Measurements from ENCODE around the gene PSMA5. TPM values are rescaled to one million over a fixed set of nuclear protein-coding genes. Genes with fewer than 3 reads are reported as not detected.

The PSMA5 gene
- total RNA-seq, 1 donor from 2014 or later: 62.0 TPM

GRCh38 chr1:109350655-109351054 is 75.6 kb downstream of the PSMA5 start:
- Histone ChIP-seq H3K27ac (peak overlapping the region; percentile 95), H3K36me3 (no peaks in the 10 kb centered on the region), H2AFZ (replicated peaks) (no peak overlapping the region), H3F3A (ENCODE audit: low read depth) (peaks cover 35% of the 10 kb centered on the region), H4K20me1 (ENCODE audit: low read depth) (no peaks in the 10 kb centered on the region), H3K4me2 (peak overlapping the region; percentile 60), H3K79me2 (ENCODE audit: low read depth) (no peaks in the 10 kb centered on the region), H3K4me3 (peak overlapping the region; percentile 3), H3K4me1 (peaks cover 32% of the 10 kb centered on the region), H3K9me3 (ENCODE audit: low read depth) (no peaks in the 10 kb centered on the region), H3K27me3 (no peaks in the 10 kb centered on the region), H3K9ac (no peak overlapping the region)
- TF ChIP-seq CTCF (IDR thresholded peaks at IDR 0.05) (no peak), EZH2phosphoT487 (IDR thresholded peaks at IDR 0.05) (no peak), EZH2 (IDR thresholded peaks at IDR 0.05) (no peak)
- no peaks in the 10 kb centered on the region for H3K9me3 Mint-ChIP-seq
- peaks cover 8% of the 10 kb centered on the region for H3K36me3 Mint-ChIP-seq
- H3K27me3 Mint-ChIP-seq (ENCODE audit: insufficient read depth, low read depth): no peaks in the 10 kb centered on the region
- H3K27ac Mint-ChIP-seq: no peak overlapping the region
- peaks cover 2% of the 10 kb centered on the region for H3K4me1 Mint-ChIP-seq
- no peak overlapping the region for H3K4me3 Mint-ChIP-seq
- no peak for DNase-seq (ENCODE audit: low spot score)

GRCh38 chr1:109350182-109350581 is 76.1 kb downstream of the PSMA5 start:
- no peaks in the 10 kb centered on the region for H3K79me2 ChIP-seq (ENCODE audit: low read depth)
- Mint-ChIP-seq H3K4me1 (peaks cover 2% of the 10 kb centered on the region), H3K36me3 (peaks cover 11% of the 10 kb centered on the region), H3K27me3 (ENCODE audit: insufficient read depth, low read depth) (no peaks in the 10 kb centered on the region), H3K9me3 (no peaks in the 10 kb centered on the region), H3K4me3 (no peak overlapping the region), H3K27ac (no peak overlapping the region)
- TF ChIP-seq CTCF (IDR thresholded peaks at IDR 0.05): no peak
- peak overlapping the region; percentile 3 for H3K4me3 ChIP-seq
- H3K36me3 ChIP-seq: no peaks in the 10 kb centered on the region
- DNase-seq (ENCODE audit: low spot score): peak; percentile 81
- no peaks in the 10 kb centered on the region for H4K20me1 ChIP-seq (ENCODE audit: low read depth)
- H2AFZ ChIP-seq (replicated peaks): no peak overlapping the region
- peaks cover 27% of the 10 kb centered on the region for H3K4me1 ChIP-seq
- H3K4me2 ChIP-seq: peak overlapping the region; percentile 60
- H3F3A ChIP-seq (ENCODE audit: low read depth): peaks cover 35% of the 10 kb centered on the region
- H3K9me3 ChIP-seq (ENCODE audit: low read depth): no peaks in the 10 kb centered on the region
- no peaks in the 10 kb centered on the region for H3K27me3 ChIP-seq
- peak overlapping the region; percentile 95 for H3K27ac ChIP-seq
- no peak overlapping the region for H3K9ac ChIP-seq

Other genes starting within 250 kb of the PSMA5 start
- 118 and 128 TPM in 2 replicates for gene SARS1, start 212.5 kb downstream of the PSMA5 start, total RNA-seq (ENCODE audit: low replicate concordance)
- gene CELSR2, start 176.9 kb downstream of the PSMA5 start, total RNA-seq (ENCODE audit: low replicate concordance): 11.1 and 26.5 TPM in 2 replicates
- 78.1 and 134 TPM in 2 replicates for gene PSRC1, start 143.3 kb downstream of the PSMA5 start, total RNA-seq (ENCODE audit: low replicate concordance)
- gene MYBPHL, start 119.4 kb downstream of the PSMA5 start, total RNA-seq (ENCODE audit: low replicate concordance): not detected in 2 replicates
- gene SORT1, start 28.5 kb downstream of the PSMA5 start, total RNA-seq (ENCODE audit: low replicate concordance): 33.3 and 38.9 TPM in 2 replicates
- not detected in 2 replicates for gene SYPL2, start 40.1 kb upstream of the PSMA5 start, total RNA-seq (ENCODE audit: low replicate concordance)
- 6.5 and 8.5 TPM in 2 replicates for gene ATXN7L2, start 57.5 kb upstream of the PSMA5 start, total RNA-seq (ENCODE audit: low replicate concordance)
- 4.3 and 6.8 TPM in 2 replicates for gene CYB561D1, start 67.6 kb upstream of the PSMA5 start, total RNA-seq (ENCODE audit: low replicate concordance)
- 4.5 and 6.0 TPM in 2 replicates for gene AMIGO1, start 83.3 kb upstream of the PSMA5 start, total RNA-seq (ENCODE audit: low replicate concordance)
- 0.71 and 1.4 TPM in 2 replicates for gene GPR61, start 113.4 kb upstream of the PSMA5 start, total RNA-seq (ENCODE audit: low replicate concordance)
- 11.4 and 15.4 TPM in 2 replicates for gene GNAI3, start 122.2 kb upstream of the PSMA5 start, total RNA-seq (ENCODE audit: low replicate concordance)
- 0.25 TPM in 1 of 2 replicates, not detected in the other for gene GNAT2, start 193.2 kb upstream of the PSMA5 start, total RNA-seq (ENCODE audit: low replicate concordance)
- 22.9 and 49.8 TPM in 2 replicates for gene AMPD2, start 193.4 kb upstream of the PSMA5 start, total RNA-seq (ENCODE audit: low replicate concordance)
- 4.3 and 17.3 TPM in 2 replicates for gene GSTM4, start 229.7 kb upstream of the PSMA5 start, total RNA-seq (ENCODE audit: low replicate concordance)
- 15.6 and 24.2 TPM in 2 replicates for gene GSTM2, start 241.6 kb upstream of the PSMA5 start, total RNA-seq (ENCODE audit: low replicate concordance)

Data from neural progenitor cell (in vitro differentiated cells).